IgD-negative memory B cell (primary cell): ENCODE results near the gene FGF5. TPM values are rescaled to one million over a fixed set of nuclear protein-coding genes. Genes with fewer than 3 reads are reported as not detected.
A peak's percentile ranks its signal among the peaks of the same experiment; 100 is the strongest.
"Not testable (repeated sequence)": the region's sequence is repeated elsewhere in the genome, so short reads cannot be mapped to it uniquely, and the experiment has no call there.

Source experiments
- H3K27ac Mint-ChIP-seq, 3 donors: one replicate each; pipeline ENCODE4 v1.8.0; 2020 to 2022; ENCODE audit warnings: mild to moderate bottlenecking in 3 of 3, mixed read lengths in 3 of 3, moderate library complexity in 1 of 3
- H3K27me3 Mint-ChIP-seq: one replicate; pipeline ENCODE4 v1.8.0; 2021; ENCODE audit warnings: mixed read lengths
- H3K36me3 Mint-ChIP-seq: one replicate; pipeline ENCODE4 v1.8.0; 2020; ENCODE audit warnings: mild to moderate bottlenecking, mixed read lengths
- H3K4me1 Mint-ChIP-seq, 3 donors: one replicate each; pipeline ENCODE4 v1.8.0; 2020 to 2022; ENCODE audit warnings: mixed read lengths in 3 of 3, mild to moderate bottlenecking in 1 of 3
- H3K4me3 Mint-ChIP-seq, 4 donors: one replicate each; pipeline ENCODE4 v1.8.0; 2020 to 2022; ENCODE audit warnings: mild to moderate bottlenecking in 4 of 4, mixed read lengths in 4 of 4, moderate library complexity in 3 of 4
- H3K9me3 Mint-ChIP-seq, 3 donors: one replicate each; pipeline ENCODE4 v1.8.0; 2020 to 2021; ENCODE audit warnings: mixed read lengths in 3 of 3, mild to moderate bottlenecking in 1 of 3
- polyA plus RNA-seq: library from polyadenylated mRNA; unstranded; fragments of 300-500 nt; fragmentation: Illumina TruSeq; gene quantifications from one replicate; pipeline ENCODE4 v1.2.3, GENCODE V29; 2021

The FGF5 gene
- polyA plus RNA-seq, 1 donor from 2014 or later: not detected

- H3K36me3 Mint-ChIP-seq: no peaks in the 10 kb centered on the region
- H3K27me3 Mint-ChIP-seq: peaks cover 64% of the 10 kb centered on the region
- peaks cover 6 to 28% (median 28%) of the 10 kb centered on the region in 3 donors for H3K4me1 Mint-ChIP-seq
- no peak overlapping the region for H3K27ac Mint-ChIP-seq
- H3K9me3 Mint-ChIP-seq: no peaks in the 10 kb centered on the region
- no peak overlapping the region for H3K4me3 Mint-ChIP-seq
Measured at GRCh38 chr4:80263541-80264351, 2.7 kb upstream of the FGF5 start.

GRCh38 chr4:80264352-80264647 is 2.2 kb upstream of the FGF5 start:
- Mint-ChIP-seq H3K4me1 (peaks cover 6 to 29% (median 28%) of the 10 kb centered on the region in 3 donors), H3K27ac (no peak overlapping the region), H3K4me3 (no peak overlapping the region), H3K36me3 (no peaks in the 10 kb centered on the region), H3K27me3 (peaks cover 67% of the 10 kb centered on the region), H3K9me3 (no peaks in the 10 kb centered on the region)

DNA sequence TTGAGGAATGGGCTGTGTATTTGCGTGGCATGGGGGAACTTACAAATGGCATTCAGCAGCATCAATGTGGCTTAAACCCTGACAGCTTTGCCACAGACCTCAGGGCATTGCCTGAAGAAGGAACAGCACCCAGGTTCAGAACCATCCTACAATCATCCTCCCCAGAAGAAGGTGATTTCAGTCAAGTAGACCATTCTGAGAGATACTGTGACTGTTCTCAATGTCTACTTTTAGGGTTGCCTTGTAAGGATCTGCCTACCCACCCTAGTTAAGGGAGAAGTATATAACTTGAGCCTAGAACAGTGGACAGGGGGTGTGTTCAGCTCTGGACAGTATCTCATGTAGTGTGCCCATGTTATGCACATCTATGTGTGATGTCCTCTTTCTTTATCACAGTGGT is 1.6 kb upstream of the FGF5 start:
- no peak overlapping the region for H3K4me3 Mint-ChIP-seq
- no peaks in the 10 kb centered on the region for H3K36me3 Mint-ChIP-seq
- H3K4me1 Mint-ChIP-seq: peaks cover 6 to 29% (median 28%) of the 10 kb centered on the region in 3 donors
- H3K27ac Mint-ChIP-seq: no peak overlapping the region
- H3K27me3 Mint-ChIP-seq: peaks cover 68% of the 10 kb centered on the region
- H3K9me3 Mint-ChIP-seq: no peaks in the 10 kb centered on the region

GRCh38 chr4:80265571-80266252 is 752 bp upstream of the FGF5 start:
- no peaks in the 10 kb centered on the region for H3K9me3 Mint-ChIP-seq
- peak overlapping the region; percentile 40 to 69 (median 56) for H3K27ac Mint-ChIP-seq
- H3K36me3 Mint-ChIP-seq: no peaks in the 10 kb centered on the region
- peaks cover 6 to 29% (median 28%) of the 10 kb centered on the region in 3 donors for H3K4me1 Mint-ChIP-seq
- H3K4me3 Mint-ChIP-seq: peak overlapping the region; percentile 52 to 90 (median 82)
- H3K27me3 Mint-ChIP-seq: peaks cover 68% of the 10 kb centered on the region

DNA sequence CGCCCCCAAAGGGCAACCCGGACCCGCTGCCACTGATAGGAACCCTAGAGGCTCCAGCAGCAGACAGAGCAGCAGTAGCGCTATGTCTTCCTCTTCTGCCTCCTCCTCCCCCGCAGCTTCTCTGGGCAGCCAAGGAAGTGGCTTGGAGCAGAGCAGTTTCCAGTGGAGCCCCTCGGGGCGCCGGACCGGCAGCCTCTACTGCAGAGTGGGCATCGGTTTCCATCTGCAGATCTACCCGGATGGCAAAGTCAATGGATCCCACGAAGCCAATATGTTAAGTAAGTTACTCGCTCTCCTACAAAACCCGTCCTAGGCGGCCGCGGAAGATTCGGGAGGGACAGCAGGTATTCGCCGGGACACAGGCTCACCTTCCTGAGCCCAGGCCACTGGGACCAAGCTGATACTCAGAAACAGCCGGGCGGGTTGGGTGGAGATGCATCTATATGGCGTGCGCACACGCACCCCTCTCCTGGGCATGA is 477 bp downstream of the FGF5 start:
- H3K4me1 Mint-ChIP-seq: peaks cover 6 to 29% (median 28%) of the 10 kb centered on the region in 3 donors
- H3K9me3 Mint-ChIP-seq: no peaks in the 10 kb centered on the region
- peak overlapping the region in 1 of 3 donors; percentile 14 for H3K27ac Mint-ChIP-seq
- H3K27me3 Mint-ChIP-seq: peaks cover 66% of the 10 kb centered on the region
- H3K4me3 Mint-ChIP-seq: peak overlapping the region; percentile 72 to 90 (median 82)
- H3K36me3 Mint-ChIP-seq: no peaks in the 10 kb centered on the region

DNA sequence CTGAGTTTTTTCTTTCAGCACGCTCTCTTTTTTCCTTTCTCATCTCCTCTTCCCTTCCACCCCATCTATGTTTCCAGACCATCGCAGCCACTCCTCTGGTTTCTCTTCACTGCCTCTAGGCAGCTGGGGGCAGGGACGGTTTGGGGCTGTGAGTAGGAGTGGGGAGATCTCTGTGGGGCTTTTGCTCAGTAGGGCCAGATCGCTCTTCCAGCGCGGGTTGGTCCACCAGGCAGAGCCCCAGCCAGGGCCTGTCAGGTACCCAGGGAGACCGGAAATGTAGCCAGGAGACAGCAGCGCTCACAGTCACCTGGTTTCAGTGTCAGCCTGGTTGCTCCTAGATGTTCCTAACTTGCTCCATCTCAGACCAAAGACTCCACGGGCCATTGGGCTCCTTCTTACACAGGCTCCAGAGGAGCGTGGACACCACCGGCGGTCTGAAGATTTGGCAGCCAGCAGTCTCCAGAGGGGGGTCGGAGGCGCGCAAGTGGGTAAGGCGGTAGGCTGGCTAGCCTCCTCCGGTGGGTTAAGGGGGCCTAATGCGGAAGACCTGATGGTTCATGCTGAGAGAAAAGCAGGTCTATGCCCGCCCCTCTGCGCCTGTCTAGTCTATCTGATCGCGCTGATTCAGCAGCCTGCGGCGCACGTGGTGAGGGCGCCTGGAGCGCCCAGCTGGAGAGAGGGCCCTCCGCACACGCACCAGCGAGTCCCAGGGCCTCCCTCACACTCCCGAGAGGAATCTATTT is 1.8 kb downstream of the FGF5 start:
- Mint-ChIP-seq H3K4me3 (peak overlapping the region in 1 of 4 donors; percentile 32), H3K36me3 (no peaks in the 10 kb centered on the region), H3K9me3 (no peaks in the 10 kb centered on the region), H3K27ac (no peak overlapping the region), H3K27me3 (peaks cover 57% of the 10 kb centered on the region), H3K4me1 (peaks cover 6 to 29% (median 28%) of the 10 kb centered on the region in 3 donors)

GRCh38 chr4:80268936-80269335 is 2.5 kb downstream of the FGF5 start:
- H3K4me3 Mint-ChIP-seq: peak overlapping the region in 1 of 4 donors; percentile 25
- H3K4me1 Mint-ChIP-seq: peaks cover 6 to 29% (median 28%) of the 10 kb centered on the region in 3 donors
- peaks cover 51% of the 10 kb centered on the region for H3K27me3 Mint-ChIP-seq
- H3K9me3 Mint-ChIP-seq: no peaks in the 10 kb centered on the region
- no peaks in the 10 kb centered on the region for H3K36me3 Mint-ChIP-seq
- H3K27ac Mint-ChIP-seq: no peak overlapping the region

- no peaks in the 10 kb centered on the region for H3K36me3 Mint-ChIP-seq
- no peak overlapping the region for H3K27ac Mint-ChIP-seq
- no peaks in the 10 kb centered on the region for H3K9me3 Mint-ChIP-seq
- no peak overlapping the region for H3K4me3 Mint-ChIP-seq
- H3K4me1 Mint-ChIP-seq: peaks cover 6 to 29% (median 25%) of the 10 kb centered on the region in 3 donors
- peaks cover 37% of the 10 kb centered on the region for H3K27me3 Mint-ChIP-seq
Measured at GRCh38 chr4:80270321-80270720, 3.9 kb downstream of the FGF5 start.

- no peak overlapping the region for H3K4me3 Mint-ChIP-seq
- no peaks in the 10 kb centered on the region for H3K36me3 Mint-ChIP-seq
- no peaks in the 10 kb centered on the region for H3K9me3 Mint-ChIP-seq
- peaks cover 6 to 23% (median 20%) of the 10 kb centered on the region in 3 donors for H3K4me1 Mint-ChIP-seq
- peaks cover 32% of the 10 kb centered on the region for H3K27me3 Mint-ChIP-seq
- no peak overlapping the region for H3K27ac Mint-ChIP-seq
Measured at GRCh38 chr4:80270868-80271267, 4.4 kb downstream of the FGF5 start.

DNA sequence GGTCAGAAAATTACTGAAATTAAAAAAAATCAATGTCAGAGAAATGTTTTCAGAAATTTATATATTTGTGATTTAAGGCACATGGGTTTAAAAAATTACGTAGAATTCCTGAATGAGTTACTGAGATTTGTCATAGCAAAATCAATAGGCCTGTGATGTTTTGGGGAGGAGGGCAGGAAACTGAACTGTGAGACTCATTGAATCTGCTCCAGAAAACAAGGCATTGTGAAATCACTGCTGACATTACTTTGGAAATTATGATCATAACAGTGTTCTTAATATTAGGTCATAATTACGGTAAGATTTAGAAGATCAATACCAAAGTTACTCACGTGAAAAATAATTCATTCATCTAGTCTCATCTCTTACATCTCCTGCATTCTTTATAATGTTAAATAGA is 5.3 kb downstream of the FGF5 start:
- H3K27me3 Mint-ChIP-seq: peaks cover 24% of the 10 kb centered on the region

DNA sequence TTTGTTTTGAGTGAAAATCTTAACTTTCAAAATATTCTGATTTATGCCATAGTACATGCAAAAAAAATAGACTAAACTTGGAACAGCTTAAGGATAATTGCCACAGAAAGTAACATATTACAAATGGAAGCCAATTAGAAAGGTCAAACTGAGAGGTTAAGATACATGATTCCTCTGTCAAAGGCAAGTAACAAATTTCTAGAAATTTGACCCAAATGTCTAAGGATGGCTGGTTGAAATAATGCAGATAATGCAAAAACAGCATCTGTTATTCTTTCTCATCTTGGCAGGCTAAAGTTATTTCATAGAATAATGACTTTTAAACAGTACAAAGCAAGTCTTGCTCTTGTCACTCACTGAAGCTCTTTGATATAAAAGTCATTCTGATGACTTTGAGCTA is 10.5 kb downstream of the FGF5 start:
- H3K4me3 Mint-ChIP-seq: no peak overlapping the region
- no peak overlapping the region for H3K27ac Mint-ChIP-seq
- H3K9me3 Mint-ChIP-seq: no peaks in the 10 kb centered on the region
- H3K36me3 Mint-ChIP-seq: no peaks in the 10 kb centered on the region
- no peaks in the 10 kb centered on the region for H3K4me1 Mint-ChIP-seq
- H3K27me3 Mint-ChIP-seq: no peaks in the 10 kb centered on the region

More for the DNA sequence above, 5.3 kb downstream of the FGF5 start:
- Mint-ChIP-seq H3K4me3 (no peak overlapping the region), H3K36me3 (no peaks in the 10 kb centered on the region), H3K4me1 (peaks cover 2 to 17% (median 13%) of the 10 kb centered on the region in 3 donors), H3K27ac (no peak overlapping the region), H3K9me3 (no peaks in the 10 kb centered on the region)

DNA sequence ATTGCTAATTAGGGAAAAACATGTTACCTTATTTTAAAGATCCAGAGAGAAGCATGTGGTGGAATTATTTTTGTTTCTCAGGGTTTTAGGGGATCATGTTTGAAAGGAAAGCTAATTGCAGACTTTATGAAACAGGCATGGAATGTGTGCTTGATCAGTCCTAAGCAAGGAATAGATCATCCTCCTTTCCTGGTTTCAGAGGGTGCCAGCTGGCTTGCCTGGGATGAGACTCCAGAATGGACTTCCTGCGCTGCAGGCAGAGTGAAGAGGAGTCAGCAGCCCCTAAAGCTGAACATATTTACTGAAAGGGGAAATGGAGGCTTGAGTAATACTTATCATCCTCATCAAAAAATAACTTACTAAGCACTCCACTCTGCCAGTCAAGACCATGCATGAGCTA is 13.3 kb downstream of the FGF5 start:
- H3K27ac Mint-ChIP-seq: no peak overlapping the region
- H3K9me3 Mint-ChIP-seq: no peaks in the 10 kb centered on the region
- no peaks in the 10 kb centered on the region for H3K36me3 Mint-ChIP-seq
- no peak overlapping the region for H3K4me3 Mint-ChIP-seq
- H3K27me3 Mint-ChIP-seq: peaks cover 3% of the 10 kb centered on the region
- H3K4me1 Mint-ChIP-seq: no peaks in the 10 kb centered on the region

- no peak overlapping the region for H3K27ac Mint-ChIP-seq
- no peaks in the 10 kb centered on the region for H3K4me1 Mint-ChIP-seq
- H3K36me3 Mint-ChIP-seq: no peaks in the 10 kb centered on the region
- H3K27me3 Mint-ChIP-seq: peaks cover 14% of the 10 kb centered on the region
- peaks cover 0 to 2% (median 1%) of the 10 kb centered on the region in 3 donors for H3K9me3 Mint-ChIP-seq
- H3K4me3 Mint-ChIP-seq: no peak overlapping the region
Measured at GRCh38 chr4:80286451-80286850, 20.0 kb downstream of the FGF5 start.

DNA sequence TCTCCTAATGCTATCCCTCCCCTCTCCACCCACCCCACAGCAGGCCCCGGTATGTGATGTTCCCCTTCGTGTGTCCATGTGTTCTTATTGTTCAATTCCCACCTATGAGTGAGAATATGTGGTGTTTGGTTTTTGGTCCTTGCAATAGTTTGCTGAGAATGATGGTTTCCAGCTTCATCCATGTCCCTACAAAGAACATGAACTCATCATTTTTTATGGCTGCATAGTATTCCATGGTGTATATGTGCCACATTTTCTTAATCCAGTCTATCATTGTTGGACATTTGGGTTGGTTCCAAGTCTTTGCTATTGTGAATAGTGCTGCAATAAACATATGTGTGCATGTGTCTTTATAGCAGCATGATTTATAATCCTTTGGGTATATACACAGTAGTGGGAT is 24.2 kb downstream of the FGF5 start:
- H3K27ac Mint-ChIP-seq, H3K36me3 Mint-ChIP-seq, H3K4me1 Mint-ChIP-seq, H3K27me3 Mint-ChIP-seq, H3K4me3 Mint-ChIP-seq, H3K9me3 Mint-ChIP-seq: not testable (repeated sequence)

- H3K9me3 Mint-ChIP-seq: peaks cover 0 to 2% (median 1%) of the 10 kb centered on the region in 3 donors
- H3K4me3 Mint-ChIP-seq: no peak overlapping the region
- no peaks in the 10 kb centered on the region for H3K4me1 Mint-ChIP-seq
- no peaks in the 10 kb centered on the region for H3K36me3 Mint-ChIP-seq
- peaks cover 7% of the 10 kb centered on the region for H3K27me3 Mint-ChIP-seq
- no peak overlapping the region for H3K27ac Mint-ChIP-seq
Measured at GRCh38 chr4:80294206-80294605, 27.7 kb downstream of the FGF5 start.
